ENCODE data around the gene ZMYM1.
"Not testable (repeated sequence)": the region's sequence is repeated elsewhere in the genome, so short reads cannot be mapped to it uniquely, and the experiment has no call there.

ZMYM1 gene

DNA sequence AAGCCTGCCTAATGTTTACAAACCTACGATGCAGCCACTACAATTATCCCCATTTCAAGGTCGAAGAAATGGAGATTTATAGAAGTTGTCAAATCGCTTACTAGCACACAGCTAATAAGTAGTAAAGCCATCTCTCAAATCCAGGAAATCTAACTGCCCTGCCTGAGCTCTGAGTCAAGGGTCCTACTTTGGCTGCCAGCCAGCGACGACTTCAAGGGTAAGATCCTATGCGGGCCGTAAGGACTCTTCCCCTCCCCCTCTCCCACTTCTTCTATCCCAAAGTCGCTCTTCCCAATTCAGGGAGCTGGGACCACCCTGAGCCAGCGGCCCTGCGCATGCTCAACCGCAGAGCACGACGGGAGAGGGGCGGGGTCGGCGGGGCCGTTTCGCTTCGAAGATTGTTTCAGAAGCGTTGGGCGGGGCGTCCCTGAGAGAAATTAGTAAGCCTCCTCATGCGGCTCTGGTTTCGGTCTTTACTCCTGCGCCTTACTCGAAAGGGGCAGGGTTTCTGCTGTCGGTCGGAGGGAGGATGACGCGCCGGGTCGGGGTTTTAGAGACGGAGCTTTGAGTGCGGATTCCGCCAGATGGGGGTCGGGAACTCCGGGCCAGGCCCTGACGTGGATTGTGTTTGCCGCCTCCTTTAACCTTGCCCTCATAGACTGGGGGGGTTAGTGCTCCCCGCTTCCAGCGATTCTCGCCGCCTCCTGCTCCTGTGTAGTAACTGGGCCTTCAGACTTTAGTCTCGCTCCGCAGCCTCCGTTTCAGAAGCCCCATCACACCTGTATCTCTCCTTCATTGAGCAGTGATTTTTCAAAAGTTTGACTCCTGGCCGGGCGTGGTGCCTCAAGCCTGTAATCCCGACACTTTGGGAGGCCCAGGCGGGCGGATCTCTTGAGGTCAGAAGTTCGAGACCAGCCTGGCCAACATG lies at the start of gene ZMYM1:
ZMYM1 (plus strand) TSS at position 383 of the 928 bp plus-strand sequence. CDS start 14,603 bp downstream, outside the sequence.
- peak; percentile 77 to 84 for DNase-seq

DNA sequence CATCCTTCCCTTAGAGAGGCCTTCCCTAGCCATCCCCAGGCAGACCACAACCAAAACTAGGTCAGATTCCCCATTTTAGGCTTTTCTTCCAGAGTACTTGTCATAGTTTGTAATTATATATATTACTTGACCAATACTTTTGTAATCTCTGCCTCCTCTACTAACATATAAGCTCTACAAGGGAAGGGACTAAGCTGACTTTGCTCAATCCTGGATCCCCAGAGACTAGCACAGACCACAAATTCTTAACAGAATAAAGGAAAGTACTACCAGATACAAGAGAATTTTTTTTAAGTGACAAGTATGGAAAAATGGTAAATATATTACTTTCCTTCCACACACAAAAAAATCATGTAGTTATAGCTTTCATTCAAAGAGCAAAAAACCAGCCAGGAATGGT lies 49.4 kb upstream of the ZMYM1 start:
- DNase-seq = no peak

DNA sequence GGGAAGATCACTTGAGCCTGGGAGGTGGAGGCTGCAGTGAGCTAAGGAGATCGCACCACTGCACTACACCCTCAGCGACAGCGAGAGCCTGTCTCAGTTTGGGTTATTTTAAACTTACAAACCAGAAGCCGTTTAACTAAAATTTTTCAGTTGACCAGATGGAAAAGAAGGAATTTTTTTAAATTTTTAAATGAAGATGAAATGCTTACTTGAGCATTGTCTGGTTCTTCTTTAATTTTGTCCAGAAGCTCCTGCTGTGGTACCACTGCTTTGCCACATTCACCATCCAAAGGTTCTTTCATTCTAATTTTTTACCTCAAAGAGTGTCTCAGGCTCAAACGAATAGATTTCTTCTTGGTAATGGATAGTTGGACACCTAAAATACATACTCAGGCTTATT lies 48.8 kb upstream of the ZMYM1 start:
- DNase-seq = no peak

DNA sequence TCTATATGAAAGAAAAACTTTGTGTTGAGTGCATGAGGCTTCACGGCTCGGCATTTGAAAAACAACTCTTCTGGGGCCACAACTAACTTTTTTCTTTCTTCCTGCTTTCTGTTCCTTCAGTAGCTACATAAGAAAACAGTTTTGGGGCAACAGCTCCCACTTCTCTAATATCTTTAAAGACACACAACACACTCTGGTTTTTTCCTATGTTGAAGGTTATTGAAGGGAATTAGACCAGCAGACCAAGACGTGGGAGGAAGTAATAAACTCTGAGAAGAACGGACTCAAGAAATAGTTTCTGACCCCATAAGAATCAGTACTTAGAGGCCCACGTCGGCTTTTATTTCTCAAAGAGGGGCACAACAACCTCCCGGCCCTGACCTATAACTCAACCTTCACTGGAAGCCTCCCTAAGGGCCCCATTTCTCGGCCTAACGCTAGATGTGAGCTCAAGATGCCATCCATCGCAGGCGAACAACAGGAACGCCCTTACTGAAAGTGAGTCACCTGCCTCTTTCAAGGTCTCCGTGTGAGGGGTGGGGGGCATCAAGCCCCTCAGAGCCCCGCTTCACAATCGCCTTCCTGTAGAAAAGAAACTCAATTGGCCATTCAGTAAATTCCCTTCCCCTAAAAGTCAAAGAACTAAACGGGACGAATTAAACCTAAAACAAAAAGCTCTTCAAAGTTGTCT lies 48.3 kb upstream of the ZMYM1 start:
- DNase-seq = peak; percentile 26 to 32

DNA sequence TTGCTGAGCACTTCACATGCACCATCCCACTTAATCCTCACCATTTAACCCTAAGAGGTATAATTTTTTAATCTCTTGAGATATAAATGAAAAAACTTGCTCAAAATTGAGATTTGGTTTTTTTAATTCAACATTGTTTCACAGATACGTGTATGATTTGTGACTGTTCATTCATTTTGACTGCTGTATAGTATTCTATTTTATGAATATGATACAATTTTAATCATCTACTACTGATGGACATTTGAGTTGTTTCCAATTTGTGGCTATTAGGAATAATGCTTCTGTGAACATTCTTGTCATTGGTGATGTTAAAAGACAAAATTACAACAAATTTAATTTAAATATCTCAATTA lies 46.8 kb upstream of the ZMYM1 start:
- no peak for DNase-seq

DNA sequence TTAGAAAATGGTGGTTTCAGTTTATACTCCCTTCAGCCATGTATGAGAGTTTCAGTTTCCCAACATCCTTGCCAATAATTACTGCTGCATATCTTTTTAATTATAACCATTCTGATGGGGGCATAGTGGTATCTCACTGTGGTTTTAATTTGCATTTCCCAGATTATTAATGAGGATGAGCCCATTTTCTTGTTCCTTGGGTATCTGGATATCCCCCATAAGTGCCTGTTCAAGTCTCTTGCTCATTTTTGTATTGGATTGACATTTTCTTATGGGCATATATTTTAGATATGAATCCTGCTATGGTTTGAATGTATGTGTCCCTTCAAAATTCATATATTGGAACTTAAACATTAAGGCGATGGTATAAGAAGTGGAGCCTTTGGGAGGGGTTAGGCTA lies 45.8 kb upstream of the ZMYM1 start:
- DNase-seq = no peak

DNA sequence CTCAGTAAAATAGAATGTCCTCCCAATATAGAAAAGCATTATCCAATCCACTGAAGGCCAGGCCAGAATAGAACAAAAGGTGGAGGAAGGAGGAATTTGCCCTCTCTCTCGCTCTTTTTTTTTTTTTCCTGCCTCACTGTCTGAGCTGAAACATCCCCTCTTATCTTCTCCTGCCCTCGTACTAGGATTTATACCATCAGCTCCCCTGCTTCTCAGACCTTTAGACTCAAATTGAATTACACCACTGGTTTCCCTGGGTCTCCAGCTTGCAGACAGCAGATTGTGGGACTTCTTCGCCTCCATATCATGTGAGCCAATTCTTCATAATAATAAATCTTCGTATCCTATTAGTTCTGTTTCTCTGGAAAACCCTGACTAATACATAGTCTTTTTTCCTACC lies 42.6 kb upstream of the ZMYM1 start:
- DNase-seq = no peak

DNA sequence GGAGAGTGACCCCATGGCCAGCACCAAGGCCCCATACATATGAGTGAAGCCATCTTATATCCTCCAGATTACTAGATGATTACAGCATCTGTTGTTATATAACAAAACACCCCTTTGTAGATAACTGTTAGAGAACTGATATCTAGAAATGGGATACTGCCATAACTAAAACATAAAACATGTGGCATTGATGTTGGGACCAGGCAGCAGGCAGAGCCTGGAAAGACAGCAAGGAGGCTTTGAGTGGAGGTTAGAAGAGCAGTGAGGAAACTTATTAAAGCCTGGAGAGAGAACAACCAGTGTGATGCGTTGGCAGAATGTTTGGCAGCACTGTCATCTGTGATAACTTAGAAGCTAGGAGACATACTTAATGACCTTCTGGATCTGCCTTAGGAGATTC lies 42.0 kb upstream of the ZMYM1 start:
- DNase-seq = no peak

DNA sequence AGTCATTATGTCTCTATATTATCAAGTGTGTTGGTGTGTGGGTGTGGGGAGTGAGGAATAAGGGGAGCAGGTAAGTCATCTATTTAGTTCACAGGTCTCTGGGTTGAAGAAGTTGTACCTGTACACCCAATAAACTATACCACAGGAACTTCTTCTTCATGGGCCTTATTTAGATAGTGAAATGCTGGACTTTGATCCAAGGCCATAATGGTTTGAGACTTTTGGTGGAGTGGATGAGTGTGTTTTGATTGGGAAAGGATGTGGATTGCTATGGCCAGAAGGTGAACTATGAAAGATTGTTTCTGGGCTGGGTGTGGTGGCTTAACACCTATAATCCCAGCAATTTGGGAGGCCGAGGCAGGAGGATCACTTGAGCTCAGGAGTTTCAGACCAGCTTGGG lies 40.5 kb upstream of the ZMYM1 start:
- DNase-seq = no peak

DNA sequence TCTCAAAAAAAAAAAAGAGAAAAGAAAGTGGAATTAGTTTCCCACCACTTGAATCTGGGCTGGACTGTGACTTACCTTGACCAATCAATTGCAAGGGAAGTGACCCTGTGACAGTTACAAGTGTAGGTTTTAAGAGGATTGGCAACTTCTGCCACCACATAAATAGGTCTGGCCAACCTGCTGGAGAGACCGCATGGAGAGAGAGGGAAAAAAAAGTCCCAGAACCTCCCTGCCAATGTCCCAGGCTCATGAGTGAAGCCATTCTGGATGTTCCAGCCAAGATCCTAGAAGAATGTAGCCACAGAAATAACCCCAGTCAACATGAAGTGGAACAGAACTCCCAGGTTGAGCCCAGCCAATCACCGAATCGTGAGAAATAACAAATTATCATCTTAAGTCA lies 35.7 kb upstream of the ZMYM1 start:
- no peak for DNase-seq

DNA sequence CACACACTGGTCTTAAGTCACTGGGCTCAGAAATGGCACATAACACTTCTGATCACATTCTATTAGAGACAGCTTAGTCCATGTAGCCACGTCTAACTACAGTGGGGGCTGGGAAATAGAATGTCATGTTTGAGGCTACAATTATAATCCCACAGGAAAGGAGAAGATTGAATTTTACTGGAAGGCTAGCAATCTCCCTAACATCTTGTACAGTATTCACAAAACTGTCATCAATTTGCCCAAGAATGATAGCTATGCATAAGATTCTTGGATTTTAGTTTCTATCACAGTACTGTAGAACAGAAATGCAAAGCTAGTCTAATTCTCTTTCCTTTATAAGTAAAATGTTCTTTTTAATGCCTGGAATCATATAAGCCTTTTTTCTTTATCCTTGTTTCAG lies 34.8 kb upstream of the ZMYM1 start:
- no peak for DNase-seq

DNA sequence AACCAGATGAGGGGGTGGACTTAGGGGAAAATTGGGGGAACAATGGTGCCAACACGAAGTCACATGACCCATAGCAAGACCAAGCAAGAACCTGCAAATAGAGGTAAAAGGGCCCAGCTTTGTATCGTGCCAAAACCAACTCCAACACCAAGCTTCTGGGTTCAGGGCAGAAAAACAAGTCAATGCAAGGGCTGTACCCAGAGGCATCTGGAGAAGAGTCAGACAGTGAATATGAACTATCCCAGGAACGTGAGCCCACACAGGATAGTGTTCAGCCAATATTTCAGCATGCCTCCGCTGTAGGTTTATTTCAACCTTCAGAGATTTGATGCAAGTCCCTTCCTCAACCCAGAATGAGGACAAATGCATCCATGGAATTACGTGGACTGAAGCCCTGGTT lies 32.5 kb upstream of the ZMYM1 start:
- DNase-seq = no peak

DNA sequence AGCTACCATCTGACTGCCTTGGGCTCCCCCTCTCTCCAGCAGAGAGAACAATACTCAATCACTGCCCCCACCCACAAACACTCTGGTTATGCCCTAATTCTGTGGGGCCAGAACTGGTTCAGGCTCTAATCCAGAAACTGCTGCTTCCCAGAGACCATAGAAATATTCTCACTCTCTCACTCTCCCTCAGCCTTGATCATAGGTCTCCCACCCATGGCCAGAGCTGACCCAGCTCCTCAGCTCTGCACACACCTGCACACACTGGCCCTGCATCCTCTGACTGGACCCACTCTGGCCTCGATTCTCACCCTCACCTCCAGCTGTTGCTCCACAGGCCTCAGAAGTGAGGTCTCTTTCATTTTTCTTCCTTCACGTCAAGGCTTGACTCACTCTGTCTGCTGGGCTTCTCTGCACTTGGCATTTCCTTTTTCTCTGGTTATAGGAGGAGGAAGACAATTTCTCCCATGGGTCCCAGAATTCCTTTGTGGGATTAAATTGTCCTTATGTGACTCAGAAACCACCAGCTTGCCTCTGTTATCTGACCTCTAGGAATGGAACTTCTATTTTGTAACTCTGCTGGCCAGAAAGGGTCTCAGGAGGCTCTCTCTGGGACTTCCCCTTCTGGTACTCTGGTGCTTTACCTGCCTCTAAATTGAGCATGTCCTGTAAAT lies 31.9 kb upstream of the ZMYM1 start:
- no peak for DNase-seq

DNA sequence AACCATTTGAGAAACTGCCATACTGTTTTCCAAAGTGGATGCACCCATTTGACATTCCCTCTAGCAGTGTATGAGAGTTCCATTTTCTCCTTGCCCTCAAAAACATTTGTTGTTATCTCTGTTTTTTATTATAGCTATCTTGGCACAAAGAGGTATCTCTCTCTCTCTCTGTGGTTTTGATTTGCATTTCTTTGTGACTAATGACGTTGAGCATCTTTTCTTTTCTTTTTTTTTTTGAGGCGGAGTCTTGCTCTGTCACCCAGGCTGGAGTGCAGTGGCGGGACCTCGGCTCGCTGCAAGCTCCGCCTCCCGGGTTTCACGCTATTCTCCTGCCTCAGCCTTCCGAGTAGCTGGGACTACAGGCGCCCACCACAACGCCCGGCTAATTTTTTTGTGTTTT lies 30.1 kb upstream of the ZMYM1 start:
- no peak for DNase-seq

DNA sequence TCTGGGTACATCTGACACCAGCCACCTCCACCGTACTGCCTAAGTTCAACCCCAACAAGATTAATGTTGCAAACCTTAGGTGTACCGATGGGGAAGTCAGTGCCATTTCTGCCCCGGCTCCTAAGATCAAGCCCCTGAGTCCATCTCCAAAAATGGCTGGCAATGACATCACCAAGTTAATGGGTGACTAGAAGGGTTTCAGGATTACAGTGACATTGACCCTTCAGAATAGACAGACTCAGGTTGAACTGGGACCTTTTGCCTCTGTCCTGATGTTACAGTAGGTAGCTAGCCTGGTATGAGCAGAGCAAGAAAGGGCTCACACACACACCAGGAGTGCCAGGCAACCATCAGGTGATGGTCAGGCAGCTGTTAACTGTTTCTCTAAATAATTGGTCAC lies 25.8 kb upstream of the ZMYM1 start:
- DNase-seq = no peak

DNA sequence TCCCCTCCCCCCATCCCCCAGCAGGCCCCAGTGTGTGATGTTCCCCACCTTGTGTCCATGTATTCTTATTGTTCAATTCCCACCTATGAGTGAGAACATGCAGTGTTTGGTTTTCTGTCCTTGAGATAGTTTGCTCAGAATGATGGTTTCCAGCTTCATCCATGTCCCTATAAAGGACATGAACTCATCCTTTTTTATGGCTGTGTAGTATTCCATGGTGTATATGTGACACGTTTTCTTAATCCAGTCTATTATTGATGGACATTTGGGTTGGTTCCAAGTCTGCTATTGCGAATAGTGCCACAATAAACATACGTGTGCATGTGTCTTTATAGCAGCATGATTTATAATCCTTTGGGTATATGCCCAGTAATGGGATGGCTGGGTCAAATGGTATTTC lies 24.9 kb upstream of the ZMYM1 start:
- DNase-seq = not testable (repeated sequence)

DNA sequence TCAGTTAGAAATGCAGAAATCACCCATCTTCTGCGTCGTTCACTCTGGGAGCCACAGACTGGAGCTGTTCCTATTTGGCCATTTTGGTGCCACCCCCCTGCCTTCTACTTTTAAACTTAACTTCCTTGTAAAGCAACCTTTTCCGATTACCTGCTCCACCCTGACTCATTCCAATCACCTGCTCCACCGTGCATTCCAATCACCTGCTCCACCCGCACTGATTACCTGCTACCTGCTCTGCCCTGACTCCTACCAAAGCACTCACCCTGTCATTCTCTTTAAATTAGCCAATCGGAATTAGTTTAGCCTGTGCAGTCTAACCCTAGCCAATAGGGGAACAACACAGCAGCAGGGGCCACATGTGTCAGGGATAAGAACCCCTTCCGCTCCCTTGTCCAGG lies 20.9 kb upstream of the ZMYM1 start:
- DNase-seq = not testable (repeated sequence)

DNA sequence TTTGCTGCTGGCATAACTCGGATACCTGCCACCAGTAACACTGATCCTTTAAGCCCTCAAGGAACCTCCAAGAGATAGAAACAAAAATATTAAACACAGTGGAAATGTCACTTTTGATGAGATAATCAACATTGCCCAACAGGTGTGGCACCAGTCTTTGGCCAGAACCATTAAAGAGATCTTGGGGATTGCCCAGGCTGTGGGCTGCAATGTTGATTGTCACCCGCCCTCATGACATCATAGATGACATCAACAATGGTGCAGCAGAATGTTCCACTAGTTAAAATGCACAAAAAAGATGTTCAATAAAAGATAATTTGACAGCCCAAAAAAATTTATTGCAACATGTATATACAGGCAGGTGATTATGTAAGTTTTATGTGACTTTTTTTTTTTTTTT lies 20.2 kb upstream of the ZMYM1 start:
- no peak for DNase-seq

DNA sequence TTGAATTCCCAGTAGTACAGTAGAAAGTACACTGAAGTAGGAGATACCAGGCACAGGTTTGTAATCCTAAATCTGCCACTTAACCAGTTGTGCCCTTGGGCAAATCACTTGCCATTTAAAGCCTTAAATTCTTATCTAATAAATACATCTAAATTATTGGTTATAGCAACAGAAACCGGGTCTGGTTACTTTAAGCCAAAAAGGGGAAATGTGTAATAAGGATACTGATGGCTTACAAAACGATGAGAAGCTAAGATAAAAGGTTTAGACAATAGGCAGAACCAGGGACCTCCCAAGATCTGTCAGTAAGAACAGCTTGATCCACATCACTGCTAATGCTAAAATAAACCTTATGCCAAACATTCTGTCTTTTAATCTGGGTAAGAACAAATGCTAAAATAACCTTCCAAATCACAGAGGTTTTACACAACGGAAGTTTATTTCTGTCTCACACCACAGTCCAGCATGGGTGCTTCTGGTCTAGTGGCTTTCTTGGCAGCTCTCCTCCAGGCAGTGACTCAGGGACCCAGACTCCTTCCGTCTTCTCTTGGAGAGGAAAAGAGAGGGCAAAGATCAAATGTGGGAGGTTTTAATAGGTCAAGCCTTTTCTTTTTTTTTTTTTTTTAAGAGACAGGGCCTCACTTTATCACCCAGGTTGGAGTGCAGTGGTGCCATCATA lies 16.5 kb upstream of the ZMYM1 start:
- DNase-seq = no peak

DNA sequence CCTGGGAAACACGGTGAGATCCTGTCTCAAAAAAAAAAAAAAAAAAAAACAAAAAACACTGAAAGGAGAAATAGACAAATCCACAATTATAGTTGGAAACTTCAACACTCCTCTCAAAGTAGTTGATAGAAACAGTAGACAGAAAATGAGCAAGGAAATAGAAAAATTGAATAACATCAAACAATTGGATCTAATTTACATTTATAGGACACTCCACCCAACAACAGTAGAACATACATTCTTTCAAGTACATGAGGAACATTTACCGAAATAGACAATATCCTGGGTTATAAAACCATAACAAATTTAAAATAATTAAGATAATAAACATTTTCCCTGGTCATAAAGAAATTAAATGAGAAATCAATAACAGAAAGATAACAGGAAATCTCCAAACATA lies 14.9 kb upstream of the ZMYM1 start:
- DNase-seq = no peak

DNA sequence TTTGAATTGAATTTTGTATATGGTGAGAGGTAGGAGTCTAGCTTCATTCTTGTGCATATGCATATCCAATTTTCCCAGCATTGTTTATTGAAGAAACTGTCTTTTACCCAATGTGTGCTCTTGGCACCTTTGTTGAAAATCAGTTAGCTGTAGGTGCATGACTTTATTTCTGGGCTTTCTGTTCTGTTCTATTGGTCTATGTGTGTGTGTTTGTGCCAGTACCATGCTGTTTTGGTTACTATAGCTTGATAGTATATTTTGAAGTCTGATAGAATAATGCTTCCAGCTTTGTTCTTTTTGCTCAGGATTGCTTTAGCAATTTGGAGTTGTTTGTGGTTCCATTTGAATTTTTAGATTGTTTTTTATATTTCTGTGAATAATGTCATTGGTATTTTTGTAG lies 9.4 kb upstream of the ZMYM1 start:
- no peak for DNase-seq

DNA sequence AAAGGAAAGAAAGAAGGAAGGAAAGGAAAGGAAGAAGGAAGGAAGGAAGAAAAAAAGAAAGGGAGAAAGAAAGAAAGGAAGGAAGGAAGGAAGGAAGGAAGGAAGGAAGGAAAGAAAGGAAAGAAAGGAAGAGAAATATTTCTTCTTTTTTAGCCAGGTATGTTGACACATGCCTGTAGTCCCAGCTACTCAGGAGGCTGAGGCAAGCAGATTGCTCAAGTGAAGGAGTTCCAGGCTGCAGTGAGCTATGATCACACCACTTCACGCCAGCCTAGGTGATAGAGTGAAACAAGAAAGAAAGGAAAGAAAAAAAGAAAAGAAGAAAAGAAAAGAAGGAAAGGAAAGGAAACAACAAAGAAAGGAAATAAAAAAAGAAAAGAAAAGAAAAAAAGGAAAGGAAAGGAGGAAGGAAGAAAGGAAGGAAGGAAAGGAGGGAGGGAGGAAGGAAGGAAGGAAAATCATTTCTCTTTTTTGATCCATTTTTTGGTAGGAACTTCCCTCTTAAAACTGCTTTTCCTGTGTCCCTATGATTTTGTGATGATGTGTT lies 5.8 kb upstream of the ZMYM1 start:
- no peak for DNase-seq

DNA sequence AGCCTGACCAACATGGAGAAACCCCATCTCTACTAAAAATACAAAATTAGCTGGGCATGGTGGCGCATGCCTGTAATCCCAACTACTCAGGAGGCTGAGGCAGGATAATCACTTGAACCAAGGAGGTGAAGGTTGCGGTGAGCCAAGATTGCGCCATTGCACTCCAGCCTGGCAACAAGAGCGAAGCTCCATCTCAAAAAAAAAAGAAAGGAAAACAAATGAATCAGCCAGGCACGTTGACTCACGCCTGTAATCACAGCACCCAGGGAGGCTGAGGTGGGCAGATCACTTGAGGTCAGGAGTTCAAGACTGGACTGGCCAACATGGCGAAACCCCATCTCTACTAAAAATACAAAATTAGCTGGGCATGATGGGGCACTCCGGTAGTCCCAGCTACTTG lies 2.8 kb upstream of the ZMYM1 start:
- not testable (repeated sequence) for DNase-seq
